Fibroblast of gingiva (primary cell): ENCODE data around the gene BACE2.
"Not testable (repeated sequence)": the region's sequence is repeated elsewhere in the genome, so short reads cannot be mapped to it uniquely, and the experiment has no call there.

Experiments used
- DNase-seq: peaks from one replicate; pipeline ENCODE4 v3.0.0-alpha.2; 2011; ENCODE audit warnings: low read depth

Gene BACE2

GRCh38 chr21:41185802-41186201 lies 17.8 kb downstream of the BACE2 start:
- no peak for DNase-seq

- no peak for DNase-seq
These were observed 19.0 kb downstream of the BACE2 start for GRCh38 chr21:41186755-41187536.

GRCh38 chr21:41187537-41188025 lies 19.6 kb downstream of the BACE2 start:
- DNase-seq, result no peak

GRCh38 chr21:41188486-41189149 lies 20.7 kb downstream of the BACE2 start:
- no peak for DNase-seq

GRCh38 chr21:41189150-41189745 lies 21.3 kb downstream of the BACE2 start:
- no peak for DNase-seq

- not testable (repeated sequence) for DNase-seq
These were observed 24.6 kb downstream of the BACE2 start for GRCh38 chr21:41192552-41192951.

- no peak for DNase-seq
These were observed 27.4 kb downstream of the BACE2 start for GRCh38 chr21:41195311-41195710.

GRCh38 chr21:41196993-41197392 lies 29.0 kb downstream of the BACE2 start:
- no peak for DNase-seq

- no peak for DNase-seq
These were observed 29.6 kb downstream of the BACE2 start for GRCh38 chr21:41197582-41197981.

- not testable (repeated sequence) for DNase-seq
These were observed 30.7 kb downstream of the BACE2 start for GRCh38 chr21:41198647-41199046.

GRCh38 chr21:41199123-41199522 lies 31.2 kb downstream of the BACE2 start:
- no peak for DNase-seq

GRCh38 chr21:41199588-41199987 lies 31.6 kb downstream of the BACE2 start:
- DNase-seq, result no peak

- no peak for DNase-seq
These were observed 33.4 kb downstream of the BACE2 start for GRCh38 chr21:41201385-41201784.

GRCh38 chr21:41204736-41205135 lies 36.8 kb downstream of the BACE2 start:
- DNase-seq, result no peak

- DNase-seq, result peak; percentile 62
These were observed 39.7 kb downstream of the BACE2 start for GRCh38 chr21:41207401-41208375.

- no peak for DNase-seq
These were observed 40.4 kb downstream of the BACE2 start for GRCh38 chr21:41208376-41208763.

GRCh38 chr21:41209016-41209619 lies 41.2 kb downstream of the BACE2 start:
- no peak for DNase-seq

- DNase-seq, result no peak
These were observed 42.6 kb downstream of the BACE2 start for GRCh38 chr21:41210426-41211059.

GRCh38 chr21:41211060-41211805 lies 43.3 kb downstream of the BACE2 start:
- DNase-seq, result no peak

- no peak for DNase-seq
These were observed 45.1 kb downstream of the BACE2 start for GRCh38 chr21:41213021-41213420.
